GM12865 (cell line): ENCODE data around the gene DSC2.
A peak's percentile ranks its signal among the peaks of the same experiment; 100 is the strongest.

Experiments used
- DNase-seq: peaks from one replicate; pipeline ENCODE4 v3.0.0; 2010; ENCODE audit warnings: low read depth
- H3K4me3 ChIP-seq: 2 replicates; pipeline ENCODE4 v1.5.1; 2011; ENCODE audit warnings: mild to moderate bottlenecking, low read depth, low read length, control low read depth
- TF ChIP-seq, protein P1 (sequence below): IDR thresholded peaks from 2 replicates; pipeline ENCODE4 v1.5.1; 2011; ENCODE audit warnings: low read length, control low read depth, low read depth, inconsistent platforms; ENCODE audit not compliant: insufficient read depth; ENCODE audit errors: missing control alignments

Gene DSC2

DNA sequence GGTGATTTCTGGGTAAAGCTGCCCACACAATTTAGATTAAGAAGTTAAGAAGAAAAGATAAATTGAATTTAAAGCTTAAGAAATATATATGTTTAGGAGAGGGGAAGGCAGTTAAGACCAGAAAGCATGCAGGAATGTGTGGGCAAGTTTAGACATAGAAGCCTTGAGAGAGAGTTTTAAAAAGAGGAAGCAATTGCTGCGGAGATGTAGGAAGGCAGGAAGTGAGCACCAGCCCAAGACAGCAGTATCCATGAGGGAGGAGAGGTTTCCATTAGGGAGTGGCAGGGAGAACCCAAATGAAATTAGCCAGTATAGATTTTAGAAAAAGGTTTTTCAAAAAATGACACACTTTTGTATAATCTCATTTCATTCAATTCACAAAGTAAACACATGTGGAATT is 24.3 kb downstream of the DSC2 start:
- TF ChIP-seq, protein P1, sequence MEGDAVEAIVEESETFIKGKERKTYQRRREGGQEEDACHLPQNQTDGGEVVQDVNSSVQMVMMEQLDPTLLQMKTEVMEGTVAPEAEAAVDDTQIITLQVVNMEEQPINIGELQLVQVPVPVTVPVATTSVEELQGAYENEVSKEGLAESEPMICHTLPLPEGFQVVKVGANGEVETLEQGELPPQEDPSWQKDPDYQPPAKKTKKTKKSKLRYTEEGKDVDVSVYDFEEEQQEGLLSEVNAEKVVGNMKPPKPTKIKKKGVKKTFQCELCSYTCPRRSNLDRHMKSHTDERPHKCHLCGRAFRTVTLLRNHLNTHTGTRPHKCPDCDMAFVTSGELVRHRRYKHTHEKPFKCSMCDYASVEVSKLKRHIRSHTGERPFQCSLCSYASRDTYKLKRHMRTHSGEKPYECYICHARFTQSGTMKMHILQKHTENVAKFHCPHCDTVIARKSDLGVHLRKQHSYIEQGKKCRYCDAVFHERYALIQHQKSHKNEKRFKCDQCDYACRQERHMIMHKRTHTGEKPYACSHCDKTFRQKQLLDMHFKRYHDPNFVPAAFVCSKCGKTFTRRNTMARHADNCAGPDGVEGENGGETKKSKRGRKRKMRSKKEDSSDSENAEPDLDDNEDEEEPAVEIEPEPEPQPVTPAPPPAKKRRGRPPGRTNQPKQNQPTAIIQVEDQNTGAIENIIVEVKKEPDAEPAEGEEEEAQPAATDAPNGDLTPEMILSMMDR, result no peak
- H3K4me3 ChIP-seq, result no peak overlapping the region
- DNase-seq, result no peak

DNA sequence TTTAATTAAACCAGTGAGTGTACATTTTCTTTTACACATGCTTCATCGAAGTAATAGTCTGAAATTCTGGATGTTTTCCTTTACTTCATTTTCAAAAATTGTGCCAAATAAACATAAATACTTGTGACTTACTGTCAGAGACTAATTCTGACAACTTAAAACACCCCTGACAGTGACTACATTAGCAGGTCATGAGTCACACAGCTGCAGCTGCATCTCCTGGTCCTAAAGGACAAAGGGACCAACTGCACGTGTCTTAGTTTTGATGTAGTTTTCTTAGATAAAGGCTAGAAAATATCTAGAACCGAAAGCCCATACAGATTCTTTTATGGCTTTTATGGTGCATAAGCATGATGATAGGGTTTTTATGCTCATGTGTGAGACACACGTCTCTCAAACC is 30.0 kb downstream of the DSC2 start:
- TF ChIP-seq, protein P1, result no peak
- H3K4me3 ChIP-seq, result no peak overlapping the region
- no peak for DNase-seq

DNA sequence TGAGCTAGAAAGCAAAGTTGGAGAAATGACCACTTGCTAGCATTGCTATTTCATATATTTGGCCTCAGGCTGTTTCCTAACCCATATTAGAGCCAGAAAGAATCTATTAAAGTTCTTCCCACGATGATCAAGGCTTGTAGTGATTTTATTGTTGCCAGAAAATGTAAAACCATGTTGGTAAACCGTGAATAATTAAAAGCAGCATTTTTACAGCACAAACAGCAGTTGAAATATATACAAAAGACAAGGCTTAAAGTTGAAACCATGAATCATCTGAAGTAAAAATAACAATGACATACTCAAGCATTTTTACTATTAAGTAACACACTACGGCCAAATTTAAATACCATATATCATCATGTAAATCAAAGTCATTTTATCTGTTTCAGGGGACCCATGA is 32.0 kb downstream of the DSC2 start:
- no peak overlapping the region for H3K4me3 ChIP-seq
- TF ChIP-seq, protein P1, result no peak
- DNase-seq, result no peak

DNA sequence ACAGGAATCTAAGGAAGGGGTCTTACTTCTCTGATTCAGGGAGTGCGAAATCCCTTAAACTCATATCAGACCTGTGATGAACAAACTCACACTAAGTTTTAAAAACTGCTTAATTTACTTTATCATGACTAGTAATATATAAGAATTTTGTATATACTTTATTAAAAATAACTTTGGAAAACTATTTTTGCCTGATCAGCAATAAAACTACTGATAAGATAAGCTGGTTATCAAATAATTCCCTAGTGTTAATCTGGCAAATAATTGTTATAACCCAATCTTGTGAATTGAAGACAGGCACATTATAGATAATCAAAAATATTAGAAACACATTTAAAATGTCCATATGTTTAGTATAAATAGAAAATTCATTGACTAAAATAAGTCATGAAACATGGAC is 36.0 kb downstream of the DSC2 start:
- TF ChIP-seq, protein P1, result no peak
- DNase-seq, result no peak
- peak overlapping the region; percentile 19; the same call in 1 of the 2 replicates for H3K4me3 ChIP-seq

- peak; percentile 44 for DNase-seq
- TF ChIP-seq, protein P1, result no peak
- H3K4me3 ChIP-seq, result peak overlapping the region; percentile 47
These were observed 37.0 kb downstream of the DSC2 start for GRCh38 chr18:31065036-31065773.

DNA sequence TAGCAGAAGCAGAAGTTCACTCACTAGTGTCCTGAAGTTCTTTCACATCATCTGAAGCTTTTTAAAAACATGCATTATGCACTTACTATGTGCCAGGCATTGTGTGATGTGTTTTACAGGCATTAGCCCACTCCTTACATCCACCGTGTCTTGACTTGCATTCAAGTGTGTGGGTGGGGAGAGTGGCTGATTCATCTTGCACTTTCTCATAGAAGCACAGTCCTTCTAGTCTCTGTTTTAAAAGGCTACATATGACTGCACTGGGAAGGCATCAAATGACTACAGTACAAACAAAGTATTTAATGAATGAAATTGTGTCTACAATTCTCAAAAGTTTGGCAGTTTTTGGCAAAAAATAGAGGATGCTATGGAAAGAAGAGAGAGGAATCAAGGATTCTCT is 38.1 kb downstream of the DSC2 start:
- TF ChIP-seq, protein P1, result no peak
- peak overlapping the region; percentile 47 for H3K4me3 ChIP-seq
- peak; percentile 83 for DNase-seq

GRCh38 chr18:31061945-31062344 is 40.3 kb downstream of the DSC2 start:
- H3K4me3 ChIP-seq, result no peak overlapping the region
- TF ChIP-seq, protein P1, result no peak
- peak; percentile 79 for DNase-seq
